ENCODE data around the gene SELENON.

DNA sequence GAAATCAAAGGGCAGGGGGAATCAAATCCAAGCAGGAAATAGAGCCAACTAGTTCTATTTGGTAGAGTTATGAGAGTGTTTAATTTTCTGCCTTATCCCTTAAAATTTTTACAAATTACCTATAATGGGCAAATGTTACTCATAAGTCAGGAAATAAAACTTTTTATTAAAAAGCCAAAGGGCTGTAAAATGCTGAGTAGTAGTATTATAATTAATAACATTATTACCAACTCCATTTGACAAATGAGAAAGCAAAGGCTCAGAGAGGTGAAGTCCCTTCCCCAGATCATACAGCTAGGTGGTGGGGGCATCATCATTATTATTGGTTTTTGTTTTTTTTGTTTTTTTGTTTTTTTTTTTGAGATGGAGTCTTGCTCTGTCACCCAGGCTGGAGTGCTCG is 3.4 kb downstream of the SELENON start:
- no peak for TF ChIP-seq CTCF (IDR thresholded peaks at IDR 0.05 in 2 of 3, conservative IDR thresholded peaks at IDR 0.05 in 1 of 3; ENCODE audit: control insufficient read depth in 2 of 3, extremely low read depth in 1 of 3, insufficient read depth in 1 of 3, low read depth in 3 of 3, low read length in 3 of 3)
- TF ChIP-seq SMARCA5 (IDR thresholded peaks at IDR 0.05), result no peak
- TF ChIP-seq FOXM1 (IDR thresholded peaks at IDR 0.05; ENCODE audit: low read depth, low read length), result no peak
- TF ChIP-seq, protein P1, sequence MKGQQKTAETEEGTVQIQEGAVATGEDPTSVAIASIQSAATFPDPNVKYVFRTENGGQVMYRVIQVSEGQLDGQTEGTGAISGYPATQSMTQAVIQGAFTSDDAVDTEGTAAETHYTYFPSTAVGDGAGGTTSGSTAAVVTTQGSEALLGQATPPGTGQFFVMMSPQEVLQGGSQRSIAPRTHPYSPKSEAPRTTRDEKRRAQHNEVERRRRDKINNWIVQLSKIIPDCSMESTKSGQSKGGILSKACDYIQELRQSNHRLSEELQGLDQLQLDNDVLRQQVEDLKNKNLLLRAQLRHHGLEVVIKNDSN (IDR thresholded peaks at IDR 0.05; ENCODE audit: borderline replicate concordance, extremely low read length, insufficient read depth, low read depth, low read length), result no peak

Measured in GM12878 (cell line).